ENCODE measurements around the gene SLC38A5.

GRCh38 chrX:48491809-48492208 lies 21.7 kb upstream of the SLC38A5 start:
- no peak for TF ChIP-seq CTCF (IDR thresholded peaks at IDR 0.05; ENCODE audit: insufficient read depth, low read length, poor library complexity, severe bottlenecking)
- no peak for TF ChIP-seq EZH2phosphoT487 (conservative IDR thresholded peaks at IDR 0.05; ENCODE audit: low read length)
